Esophagus (tissue), 2 donors: ENCODE results near the gene NDOR1. TPM values are rescaled to one million over a fixed set of nuclear protein-coding genes. Genes with fewer than 3 reads are reported as not detected.

Source experiments
- H3K27ac ChIP-seq, 2 donors: one replicate each; pipeline ENCODE4 v1.5.1; 2013; ENCODE audit warnings: low read depth in 2 of 2, mild to moderate bottlenecking in 2 of 2, inconsistent platforms in 1 of 2, low read length in 1 of 2, moderate library complexity in 1 of 2
- H3K27me3 ChIP-seq, 2 donors: one replicate each; pipeline ENCODE4 v1.6.1; 2013; ENCODE audit warnings: low read length in 2 of 2, control low read depth in 1 of 2, mild to moderate bottlenecking in 1 of 2; ENCODE audit not compliant: insufficient read depth in 2 of 2, control insufficient read depth in 1 of 2
- H3K36me3 ChIP-seq, 2 donors: one replicate each; pipeline ENCODE4 v1.6.1; 2013; ENCODE audit warnings: low read length in 1 of 2; ENCODE audit not compliant: control insufficient read depth in 2 of 2, insufficient read depth in 2 of 2
- H3K4me1 ChIP-seq, 2 donors: one replicate each; pipeline ENCODE4 v1.6.1; 2013; ENCODE audit warnings: low read length in 1 of 2; ENCODE audit not compliant: control insufficient read depth in 2 of 2, insufficient read depth in 2 of 2
- H3K4me3 ChIP-seq, 2 donors: one replicate each; pipeline ENCODE4 v1.5.1; 2013; ENCODE audit warnings: low read length in 2 of 2, mild to moderate bottlenecking in 2 of 2, low read depth in 1 of 2, moderate library complexity in 1 of 2
- H3K9me3 ChIP-seq, 2 donors: one replicate each; pipeline ENCODE4 v1.6.1; 2013; ENCODE audit warnings: mild to moderate bottlenecking in 2 of 2, low read depth in 1 of 2, low read length in 1 of 2, moderate library complexity in 1 of 2; ENCODE audit not compliant: control insufficient read depth in 2 of 2, insufficient read depth in 1 of 2
- WGBS, 2 donors: extraction: QIAGEN DNeasy Blood & Tissue Kit; methylation state at CpG; one replicate each; pipeline ENCODE4 v1.1.7; 2013; 5-methylcytosine and 5-hydroxymethylcytosine counted together
- polyA plus RNA-seq, 2 donors: library from polyadenylated mRNA; stranded (reverse); fragments of 200-250 nt; gene quantifications; one replicate each; pipeline ENCODE4 v1.2.3, GENCODE V29; 2013
- donor health status: healthy with polysubstance abuse.
- donor health status: Bipolar disorder and iron deficiency.

The NDOR1 gene
- polyA plus RNA-seq, 2 donors = 5.7 to 12.2 TPM

DNA sequence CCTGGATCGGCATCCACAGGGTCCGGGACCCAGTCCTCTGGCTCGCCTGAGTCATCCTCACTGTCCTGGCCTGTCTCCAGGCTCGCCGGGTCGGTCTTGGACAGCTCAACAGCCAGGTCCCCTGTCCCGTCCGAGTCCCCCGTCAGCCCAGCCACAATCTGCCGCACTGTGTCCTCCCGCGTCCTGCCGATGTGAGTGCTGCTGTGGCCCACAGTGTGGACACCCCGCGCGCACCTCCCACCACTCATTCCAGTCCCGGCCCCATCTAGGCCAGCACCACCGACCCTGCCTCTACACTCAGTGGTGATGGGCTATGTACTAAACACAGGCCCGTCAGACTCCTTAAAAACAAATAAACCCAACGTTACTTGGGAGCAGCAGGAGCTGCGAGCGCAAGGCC, 23.8 kb upstream of the NDOR1 start:
- Histone ChIP-seq H3K36me3 (peaks cover 16 to 80% of the 10 kb centered on the region in 2 donors), H3K27me3 (no peaks in the 10 kb centered on the region), H3K4me1 (peaks cover 5 to 9% of the 10 kb centered on the region in 2 donors), H3K27ac (no peak overlapping the region), H3K4me3 (no peak overlapping the region), H3K9me3 (no peaks in the 10 kb centered on the region)
- 92 to 95% methylated on average over 22 of the region's 22 CpGs for WGBS, 2 donors

DNA sequence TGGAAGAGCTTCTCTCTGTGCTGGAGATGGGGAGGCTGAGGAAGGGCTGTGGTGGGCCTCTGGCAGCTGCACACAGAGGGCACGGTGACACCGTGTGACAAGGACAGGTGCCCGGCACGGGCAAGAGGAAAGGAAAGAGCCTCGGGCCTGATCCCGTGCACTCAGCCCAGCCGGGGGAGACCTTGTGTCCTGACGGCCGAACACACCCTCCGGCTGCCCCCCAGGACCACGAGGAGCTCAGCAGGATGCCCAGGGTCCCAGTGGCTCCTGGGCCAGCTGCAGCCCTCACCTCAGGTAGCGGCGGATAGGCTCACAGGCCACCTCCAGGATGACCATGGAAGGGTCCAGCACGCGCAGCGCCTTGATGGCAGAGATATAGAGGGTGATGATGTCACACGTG, 22.7 kb upstream of the NDOR1 start:
- Histone ChIP-seq H3K4me3 (no peak overlapping the region), H3K27ac (no peak overlapping the region), H3K4me1 (peaks cover 13 to 19% of the 10 kb centered on the region in 2 donors), H3K27me3 (no peaks in the 10 kb centered on the region), H3K9me3 (no peaks in the 10 kb centered on the region), H3K36me3 (peaks cover 16 to 84% of the 10 kb centered on the region in 2 donors)
- WGBS, 2 donors = 90 to 96% methylated on average over 17 of the region's 17 CpGs

DNA sequence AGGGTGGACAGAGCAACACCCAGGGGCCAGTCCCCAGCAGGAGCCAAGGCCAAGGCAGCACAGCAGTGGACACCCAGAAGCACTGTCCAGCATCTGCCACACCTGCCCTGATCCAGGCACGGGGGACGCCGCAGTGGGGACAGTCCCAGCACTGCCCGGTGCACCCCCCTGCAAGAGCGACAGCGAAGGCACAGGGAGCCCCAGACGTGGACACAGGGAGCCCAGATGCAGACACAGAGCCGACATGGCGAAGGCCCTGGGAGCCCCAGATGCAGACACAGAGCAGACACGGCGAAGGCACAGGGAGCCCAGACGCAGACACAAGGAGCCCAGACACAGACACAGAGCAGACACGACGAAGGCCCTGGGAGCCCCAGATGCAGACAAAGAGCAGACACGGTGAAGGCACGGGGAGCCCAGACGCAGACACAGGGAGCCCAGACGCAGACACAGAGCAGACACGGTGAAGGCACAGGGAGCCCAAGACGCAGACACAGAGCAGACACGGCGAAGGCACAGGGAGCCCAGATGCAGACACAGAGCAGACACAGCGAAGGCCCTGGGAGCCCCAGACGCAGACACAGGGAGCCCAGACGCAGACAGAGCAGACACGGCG, 21.4 kb upstream of the NDOR1 start:
- WGBS, 2 donors = 94 to 95% methylated on average over 27 of the region's 27 CpGs
- peaks cover 16 to 71% of the 10 kb centered on the region in 2 donors for H3K36me3 ChIP-seq

DNA sequence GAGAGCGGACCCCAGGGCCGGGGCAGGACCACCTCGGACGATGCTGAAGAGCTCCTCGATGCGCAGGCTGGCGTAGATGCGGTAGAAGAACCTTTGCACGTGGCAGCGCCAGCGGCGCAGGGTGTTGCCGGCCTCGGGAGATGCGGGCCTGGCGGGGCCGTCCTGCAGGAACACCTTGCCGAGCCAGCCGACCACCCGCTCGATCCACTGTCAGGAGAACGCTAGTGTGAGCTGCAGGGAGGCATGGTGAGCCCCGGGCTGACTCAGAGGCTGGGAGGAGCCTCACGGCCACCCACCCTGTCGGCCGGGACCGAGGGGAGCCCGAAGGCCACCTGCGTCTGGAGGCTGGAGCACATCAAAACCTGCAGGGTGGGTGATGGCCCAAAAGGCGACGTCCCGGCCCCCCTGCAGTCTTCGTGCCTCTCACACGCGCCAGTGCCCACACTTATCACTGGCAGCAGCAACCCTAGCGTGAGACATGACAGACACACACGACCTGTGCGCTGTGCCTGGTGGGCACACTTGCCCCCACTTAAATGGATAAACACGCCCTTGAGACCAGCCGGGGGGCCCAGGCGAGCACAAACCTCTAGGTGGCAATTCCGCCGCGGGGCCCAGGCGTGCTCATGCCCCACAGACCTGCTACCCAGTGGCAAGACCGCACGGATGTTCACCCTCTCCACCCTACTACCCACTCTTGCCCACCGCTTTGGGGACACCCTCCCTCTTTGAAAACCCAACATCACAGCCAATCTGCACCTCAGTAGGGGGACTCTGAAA, 20.4 kb upstream of the NDOR1 start:
- 92 to 95% methylated on average over 48 of the region's 48 CpGs for WGBS, 2 donors
- Histone ChIP-seq H3K9me3 (no peaks in the 10 kb centered on the region), H3K27me3 (no peaks in the 10 kb centered on the region), H3K4me1 (peaks cover 20 to 28% of the 10 kb centered on the region in 2 donors), H3K27ac (no peak overlapping the region), H3K4me3 (no peak overlapping the region), H3K36me3 (peaks cover 13 to 66% of the 10 kb centered on the region in 2 donors)

More for the DNA sequence above, 21.4 kb upstream of the NDOR1 start:
- peaks cover 13 to 19% of the 10 kb centered on the region in 2 donors for H3K4me1 ChIP-seq
- no peaks in the 10 kb centered on the region for H3K9me3 ChIP-seq
- no peaks in the 10 kb centered on the region for H3K27me3 ChIP-seq
- H3K4me3 ChIP-seq = no peak overlapping the region
- no peak overlapping the region for H3K27ac ChIP-seq

DNA sequence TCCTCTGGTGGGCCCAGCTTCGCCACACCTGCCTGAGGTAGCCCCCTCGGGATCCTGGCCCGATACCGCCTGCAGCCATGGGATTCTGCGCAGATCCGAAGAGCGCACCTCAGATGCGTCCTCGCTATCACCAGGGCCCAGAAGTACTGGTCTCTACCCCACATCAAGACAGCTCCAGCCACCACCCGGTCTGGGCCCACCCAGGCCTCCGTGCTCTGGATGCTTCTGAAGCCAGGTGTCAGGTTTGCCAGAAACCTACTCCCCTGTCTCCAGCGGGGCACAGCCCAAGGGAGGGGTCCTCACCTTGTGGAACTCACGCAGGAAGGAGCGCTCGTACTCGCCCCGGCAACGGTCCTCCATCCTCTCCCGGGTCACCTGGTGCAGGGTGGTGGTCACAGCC, 19.6 kb upstream of the NDOR1 start:
- Histone ChIP-seq H3K27ac (no peak overlapping the region), H3K36me3 (peaks cover 16 to 64% of the 10 kb centered on the region in 2 donors), H3K4me3 (no peak overlapping the region), H3K4me1 (peaks cover 20 to 34% of the 10 kb centered on the region in 2 donors), H3K9me3 (no peaks in the 10 kb centered on the region), H3K27me3 (no peaks in the 10 kb centered on the region)
- WGBS, 2 donors = 93 to 96% methylated on average over 19 of the region's 19 CpGs

DNA sequence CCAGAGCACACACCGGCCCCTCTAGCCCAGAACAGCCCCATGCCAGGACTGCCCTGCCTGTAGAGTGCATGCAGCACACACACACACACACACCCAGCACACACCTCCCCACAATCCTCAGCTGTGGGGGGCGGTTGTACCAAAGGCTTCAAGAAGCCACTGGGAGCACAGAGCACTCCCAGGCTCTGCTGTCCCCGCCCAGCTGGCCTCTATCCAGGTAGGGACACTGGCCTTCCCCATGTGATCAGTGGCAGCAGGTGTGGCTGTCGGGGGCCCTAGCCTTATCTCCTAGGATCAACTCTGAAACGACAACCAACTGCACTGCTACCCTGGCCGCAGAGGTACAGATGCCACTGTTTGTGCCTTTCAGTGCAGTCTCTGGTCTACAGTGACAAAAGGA, 19.1 kb upstream of the NDOR1 start:
- 63 to 79% methylated on average over 6 of the region's 6 CpGs for WGBS, 2 donors
- Histone ChIP-seq H3K36me3 (peaks cover 16 to 65% of the 10 kb centered on the region in 2 donors), H3K4me3 (no peak overlapping the region), H3K27ac (no peak overlapping the region), H3K4me1 (peaks cover 20 to 38% of the 10 kb centered on the region in 2 donors), H3K27me3 (no peaks in the 10 kb centered on the region), H3K9me3 (no peaks in the 10 kb centered on the region)

DNA sequence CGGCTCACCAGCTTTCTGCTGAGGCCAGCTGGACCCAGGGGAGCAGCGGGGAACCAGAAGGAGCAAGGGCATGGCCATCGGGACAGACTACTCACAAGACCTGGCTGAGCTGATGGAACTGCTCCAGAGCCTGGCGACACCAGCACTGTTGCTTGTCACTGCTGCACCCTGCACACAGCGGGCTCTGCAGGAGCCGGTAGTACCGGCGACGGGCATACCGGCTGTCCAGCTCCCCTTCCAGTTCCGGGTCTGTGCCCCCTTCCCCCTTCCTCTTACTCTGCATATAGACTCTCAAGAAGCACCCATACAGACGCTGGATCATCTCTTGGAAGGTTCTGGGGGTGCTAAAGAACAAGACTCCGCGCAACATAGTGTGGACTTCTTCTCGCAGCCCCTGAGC, 18.1 kb upstream of the NDOR1 start:
- 79 to 85% methylated on average over 15 of the region's 15 CpGs for WGBS, 2 donors
- no peak overlapping the region for H3K27ac ChIP-seq

DNA sequence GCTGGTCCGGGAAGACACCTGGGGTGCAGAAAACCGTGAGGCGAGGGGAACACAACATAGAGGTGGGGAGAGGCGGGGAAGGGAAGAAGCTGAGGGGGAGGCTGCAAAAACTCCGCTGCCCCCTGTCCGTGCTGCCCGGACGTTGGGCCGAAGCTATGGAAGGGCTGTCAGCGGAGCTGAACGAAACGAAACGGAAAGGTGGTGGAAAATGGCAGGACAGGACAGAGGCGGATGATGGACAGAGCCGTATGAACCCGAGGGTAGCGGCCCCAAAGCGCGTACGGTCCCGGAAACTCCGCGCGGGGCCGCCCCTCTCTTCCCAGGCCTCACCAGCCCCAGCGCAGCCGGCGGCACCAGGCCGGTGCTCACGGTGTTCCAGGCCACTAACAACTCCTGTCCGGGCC, 17.4 kb upstream of the NDOR1 start:
- H3K9me3 ChIP-seq = no peaks in the 10 kb centered on the region
- H3K4me3 ChIP-seq = peak overlapping the region; percentile 90 to 95
- H3K36me3 ChIP-seq = peaks cover 11 to 62% of the 10 kb centered on the region in 2 donors
- peak overlapping the region; percentile 99 for H3K27ac ChIP-seq
- H3K4me1 ChIP-seq = peaks cover 20 to 38% of the 10 kb centered on the region in 2 donors
- WGBS, 2 donors = 0 to 1% methylated on average over 26 to 31 of the region's 31 CpGs
- H3K27me3 ChIP-seq = no peaks in the 10 kb centered on the region

More for the DNA sequence above, 18.1 kb upstream of the NDOR1 start:
- no peaks in the 10 kb centered on the region for H3K9me3 ChIP-seq
- no peaks in the 10 kb centered on the region for H3K27me3 ChIP-seq
- H3K36me3 ChIP-seq = peaks cover 15 to 68% of the 10 kb centered on the region in 2 donors
- H3K4me3 ChIP-seq = peak overlapping the region; percentile 90 to 95
- H3K4me1 ChIP-seq = peaks cover 20 to 38% of the 10 kb centered on the region in 2 donors

DNA sequence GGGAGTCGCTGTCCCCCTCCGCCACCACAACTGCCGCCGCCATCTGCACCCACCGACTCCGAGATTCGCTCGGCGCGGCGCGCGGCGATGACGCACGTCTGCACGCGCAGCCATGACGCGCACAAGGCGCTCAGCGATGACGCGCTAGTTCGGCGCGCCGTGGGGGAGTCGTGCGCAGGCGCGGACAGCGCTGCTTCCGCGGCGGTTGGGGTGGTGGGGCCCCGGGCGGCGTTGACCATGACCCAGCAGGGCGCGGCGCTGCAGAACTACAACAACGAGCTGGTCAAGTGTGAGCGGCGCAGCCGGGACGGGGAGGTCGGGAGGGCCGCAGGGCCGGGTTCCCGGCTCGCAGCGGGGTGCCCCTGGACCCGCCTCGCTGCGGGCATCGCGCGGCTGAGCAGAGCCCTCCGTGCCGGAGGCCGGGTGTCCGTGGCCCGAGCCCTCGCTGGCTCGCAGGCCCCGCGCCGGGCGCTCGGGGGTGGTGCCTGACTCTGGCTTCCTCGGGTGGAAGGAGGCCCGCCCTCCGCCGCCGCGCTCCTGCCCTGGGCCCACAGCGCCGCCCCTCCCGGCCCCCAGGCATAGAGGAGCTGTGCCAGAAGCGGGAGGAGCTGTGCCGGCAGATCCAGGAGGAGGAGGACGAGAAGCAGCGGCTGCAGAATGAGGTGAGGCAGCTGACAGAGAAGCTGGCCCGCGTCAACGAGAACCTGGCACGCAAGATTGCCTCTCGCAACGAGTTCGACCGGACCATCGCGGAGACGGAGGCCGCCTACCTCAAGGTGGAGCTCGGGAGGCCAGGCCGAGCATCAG, 16.8 kb upstream of the NDOR1 start, which contains the start of the genes ANAPC2 and SSNA1:
TSS of gene ANAPC2 (minus strand) at position 71 of the 807 bp plus-strand sequence. CDS start at position 43, 28 bp downstream.
TSS of gene SSNA1 (plus strand) at position 187 of the 807 bp plus-strand sequence. CDS start at position 238, 51 bp downstream.
- peak within 1 kb of the TSS; percentile 99 for H3K27ac ChIP-seq
- H3K36me3 ChIP-seq = peaks cover 8 to 56% of the 10 kb centered on the region in 2 donors
- H3K9me3 ChIP-seq = no peaks in the 10 kb centered on the region
- H3K4me3 ChIP-seq = peak within 1 kb of the TSS; percentile 90 to 95
- WGBS, 2 donors = 0% methylated on average over 85 to 98 of the region's 98 CpGs
- H3K4me1 ChIP-seq = peaks cover 20 to 38% of the 10 kb centered on the region in 2 donors
- no peaks in the 10 kb centered on the region for H3K27me3 ChIP-seq
